Measurements from ENCODE around the gene COL23A1. TPM values are rescaled to one million over a fixed set of nuclear protein-coding genes. Genes with fewer than 3 reads are reported as not detected.

Gene COL23A1
- total RNA-seq, 1 donor from 2014 or later, result 2.0 TPM

DNA sequence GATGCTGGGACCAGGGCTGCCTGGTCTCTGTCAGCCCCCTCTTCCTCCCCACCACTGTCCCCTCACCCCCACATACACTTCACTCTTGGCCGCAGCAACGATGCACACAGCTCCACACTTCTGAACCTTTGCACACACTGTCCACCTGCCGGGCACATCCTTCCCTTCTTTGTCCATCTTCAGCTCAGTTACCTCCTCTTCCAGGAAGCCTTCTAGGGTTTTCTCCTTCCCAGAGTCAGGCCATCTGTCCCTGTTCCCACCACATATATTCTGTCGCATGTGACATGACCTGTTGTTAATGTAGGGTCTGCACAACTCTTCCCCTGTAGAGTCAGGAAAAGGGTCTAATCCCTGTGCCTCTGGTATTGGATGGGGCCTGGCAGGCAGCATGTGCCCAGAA lies 319.0 kb downstream of the COL23A1 start:
- TF ChIP-seq, protein P1, sequence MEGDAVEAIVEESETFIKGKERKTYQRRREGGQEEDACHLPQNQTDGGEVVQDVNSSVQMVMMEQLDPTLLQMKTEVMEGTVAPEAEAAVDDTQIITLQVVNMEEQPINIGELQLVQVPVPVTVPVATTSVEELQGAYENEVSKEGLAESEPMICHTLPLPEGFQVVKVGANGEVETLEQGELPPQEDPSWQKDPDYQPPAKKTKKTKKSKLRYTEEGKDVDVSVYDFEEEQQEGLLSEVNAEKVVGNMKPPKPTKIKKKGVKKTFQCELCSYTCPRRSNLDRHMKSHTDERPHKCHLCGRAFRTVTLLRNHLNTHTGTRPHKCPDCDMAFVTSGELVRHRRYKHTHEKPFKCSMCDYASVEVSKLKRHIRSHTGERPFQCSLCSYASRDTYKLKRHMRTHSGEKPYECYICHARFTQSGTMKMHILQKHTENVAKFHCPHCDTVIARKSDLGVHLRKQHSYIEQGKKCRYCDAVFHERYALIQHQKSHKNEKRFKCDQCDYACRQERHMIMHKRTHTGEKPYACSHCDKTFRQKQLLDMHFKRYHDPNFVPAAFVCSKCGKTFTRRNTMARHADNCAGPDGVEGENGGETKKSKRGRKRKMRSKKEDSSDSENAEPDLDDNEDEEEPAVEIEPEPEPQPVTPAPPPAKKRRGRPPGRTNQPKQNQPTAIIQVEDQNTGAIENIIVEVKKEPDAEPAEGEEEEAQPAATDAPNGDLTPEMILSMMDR (IDR thresholded peaks at IDR 0.05), result no peak
- ATAC-seq (no peak), DNase-seq (no peak)
- Histone ChIP-seq H3K4me1 (no peaks in the 10 kb centered on the region), H3K27ac (no peak overlapping the region), H3K4me3 (no peak overlapping the region), H3K9me3 (no peaks in the 10 kb centered on the region), H3K27me3 (no peaks in the 10 kb centered on the region), H3K36me3 (no peaks in the 10 kb centered on the region)
- intact Hi-C loops (cut with DNase I), result no loop called here

- H3K9me3 ChIP-seq, result no peaks in the 10 kb centered on the region
These were observed 320.7 kb downstream of the COL23A1 start for GRCh38 chr5:178269499-178269898.

GRCh38 chr5:178267876-178268275 lies 322.3 kb downstream of the COL23A1 start:
- Histone ChIP-seq H3K36me3 (no peaks in the 10 kb centered on the region), H3K27ac (no peak overlapping the region), H3K27me3 (no peaks in the 10 kb centered on the region), H3K4me1 (no peaks in the 10 kb centered on the region), H3K9me3 (no peaks in the 10 kb centered on the region), H3K4me3 (no peak overlapping the region)
- TF ChIP-seq, protein P1 (IDR thresholded peaks at IDR 0.05), result no peak
- DNase-seq (no peak), ATAC-seq (no peak)
- intact Hi-C loops (cut with DNase I), result no loop called here

More at GRCh38 chr5:178269499-178269898, 320.7 kb downstream of the COL23A1 start:
- DNase-seq (no peak), ATAC-seq (no peak)
- TF ChIP-seq, protein P1 (IDR thresholded peaks at IDR 0.05), result no peak
- H3K36me3 ChIP-seq, result no peaks in the 10 kb centered on the region
- no peak overlapping the region for H3K4me3 ChIP-seq
- H3K27ac ChIP-seq, result no peak overlapping the region
- no peaks in the 10 kb centered on the region for H3K27me3 ChIP-seq
- intact Hi-C loops (cut with DNase I), result no loop called here
- no peaks in the 10 kb centered on the region for H3K4me1 ChIP-seq

DNA sequence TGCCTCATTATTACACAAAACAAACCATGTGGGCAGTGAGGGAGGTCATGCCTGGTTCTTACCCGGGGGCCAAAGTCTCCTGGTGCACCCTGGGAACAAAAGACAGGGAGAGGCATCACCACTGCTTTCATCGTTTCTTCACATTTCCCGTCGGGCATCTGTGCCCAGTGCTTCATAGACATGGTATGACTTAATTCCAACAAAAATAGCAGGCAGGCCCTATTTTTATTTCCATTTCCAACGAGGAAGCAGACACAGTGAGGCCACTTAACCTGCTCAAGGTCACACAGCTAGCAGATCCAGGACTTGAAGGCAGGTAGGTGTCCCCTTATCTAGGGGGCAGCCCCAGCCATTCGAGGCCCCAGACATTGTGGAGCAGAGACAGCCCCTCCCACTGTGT lies 322.9 kb downstream of the COL23A1 start:
- DNase-seq (no peak), ATAC-seq (no peak)
- no peaks in the 10 kb centered on the region for H3K4me1 ChIP-seq
- intact Hi-C loops (cut with DNase I), result no loop called here
- H3K36me3 ChIP-seq, result no peaks in the 10 kb centered on the region
- TF ChIP-seq, protein P1 (IDR thresholded peaks at IDR 0.05), result no peak
- no peak overlapping the region for H3K27ac ChIP-seq
- H3K9me3 ChIP-seq, result no peaks in the 10 kb centered on the region
- no peaks in the 10 kb centered on the region for H3K27me3 ChIP-seq
- H3K4me3 ChIP-seq, result no peak overlapping the region

DNA sequence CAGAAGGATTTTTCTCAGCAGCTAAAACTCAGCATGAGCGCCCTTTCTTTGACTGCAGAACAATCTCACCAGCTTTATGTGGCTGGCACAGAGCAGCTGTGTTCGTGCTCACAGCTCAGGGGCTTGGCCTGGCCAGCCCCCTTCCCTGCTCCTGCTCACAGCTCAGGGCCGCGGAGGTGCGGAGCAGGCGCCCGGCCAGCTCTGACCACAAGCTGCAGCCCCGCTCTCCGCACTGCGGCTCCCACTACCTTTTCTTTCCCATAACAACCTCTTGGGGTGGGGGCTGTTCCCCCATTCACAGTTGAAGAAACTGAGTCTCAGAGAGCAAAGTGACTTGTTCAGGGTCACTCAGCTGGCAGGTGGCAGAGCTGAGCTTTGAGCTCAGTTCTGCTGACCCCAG lies 323.6 kb downstream of the COL23A1 start:
- no peak overlapping the region for H3K4me3 ChIP-seq
- no peaks in the 10 kb centered on the region for H3K9me3 ChIP-seq
- ATAC-seq (no peak), DNase-seq (no peak)
- intact Hi-C loops (cut with DNase I), result no loop called here
- H3K4me1 ChIP-seq, result no peaks in the 10 kb centered on the region
- H3K27ac ChIP-seq, result no peak overlapping the region
- H3K27me3 ChIP-seq, result no peaks in the 10 kb centered on the region
- no peaks in the 10 kb centered on the region for H3K36me3 ChIP-seq
- TF ChIP-seq, protein P1 (IDR thresholded peaks at IDR 0.05), result no peak

- DNase-seq, result no peak
- Histone ChIP-seq H3K4me1 (no peaks in the 10 kb centered on the region), H3K4me3 (no peak overlapping the region), H3K36me3 (no peaks in the 10 kb centered on the region), H3K9me3 (no peaks in the 10 kb centered on the region), H3K27me3 (no peaks in the 10 kb centered on the region), H3K27ac (no peak overlapping the region)
- TF ChIP-seq, protein P1 (IDR thresholded peaks at IDR 0.05), result no peak
- intact Hi-C loops (cut with DNase I), result no loop called here
- ATAC-seq, result no peak
These were observed 324.4 kb downstream of the COL23A1 start for GRCh38 chr5:178265746-178266145.
